ENCODE measurements around the gene GRIN3A. TPM values are rescaled to one million over a fixed set of nuclear protein-coding genes. Genes with fewer than 3 reads are reported as not detected.

The GRIN3A gene
- total RNA-seq, 1 donor from 2014 or later, result under 0.01 TPM

- no peak for DNase-seq (ENCODE audit: low read depth, low spot score)
Observed at GRCh38 chr9:101706261-101706798, 32.1 kb downstream of the GRIN3A start.

GRCh38 chr9:101705135-101705661 is 33.2 kb downstream of the GRIN3A start:
- DNase-seq (ENCODE audit: low read depth, low spot score), result no peak

- DNase-seq (ENCODE audit: low read depth, low spot score), result no peak
Observed at GRCh38 chr9:101702257-101702656, 36.2 kb downstream of the GRIN3A start.

- no peak for DNase-seq (ENCODE audit: low read depth, low spot score)
Observed at GRCh38 chr9:101693546-101694336, 44.7 kb downstream of the GRIN3A start.

- no peak for DNase-seq (ENCODE audit: low read depth, low spot score)
Observed at GRCh38 chr9:101691657-101692056, 46.8 kb downstream of the GRIN3A start.

GRCh38 chr9:101689039-101689438 is 49.4 kb downstream of the GRIN3A start:
- no peak for DNase-seq (ENCODE audit: low read depth, low spot score)

GRCh38 chr9:101684665-101685064 is 53.8 kb downstream of the GRIN3A start:
- no peak for DNase-seq (ENCODE audit: low read depth, low spot score)

- no peak for DNase-seq (ENCODE audit: low read depth, low spot score)
Observed at GRCh38 chr9:101683236-101683635, 55.2 kb downstream of the GRIN3A start.

- DNase-seq (ENCODE audit: low read depth, low spot score), result no peak
Observed at GRCh38 chr9:101677861-101678260, 60.6 kb downstream of the GRIN3A start.

- DNase-seq (ENCODE audit: low read depth, low spot score), result no peak
Observed at GRCh38 chr9:101675341-101675740, 63.1 kb downstream of the GRIN3A start.

- DNase-seq (ENCODE audit: low read depth, low spot score), result no peak
Observed at GRCh38 chr9:101674165-101674564, 64.3 kb downstream of the GRIN3A start.

- DNase-seq (ENCODE audit: low read depth, low spot score), result no peak
Observed at GRCh38 chr9:101673642-101674041, 64.8 kb downstream of the GRIN3A start.

- DNase-seq (ENCODE audit: low read depth, low spot score), result no peak
Observed at GRCh38 chr9:101671567-101671966, 66.9 kb downstream of the GRIN3A start.

GRCh38 chr9:101668421-101668820 is 70.0 kb downstream of the GRIN3A start:
- DNase-seq (ENCODE audit: low read depth, low spot score), result no peak

GRCh38 chr9:101664453-101664852 is 74.0 kb downstream of the GRIN3A start:
- DNase-seq (ENCODE audit: low read depth, low spot score), result no peak

- DNase-seq (ENCODE audit: low read depth, low spot score), result no peak
Observed at GRCh38 chr9:101652601-101653175, 85.8 kb downstream of the GRIN3A start.

- DNase-seq (ENCODE audit: low read depth, low spot score), result no peak
Observed at GRCh38 chr9:101650142-101650541, 88.3 kb downstream of the GRIN3A start.

- DNase-seq (ENCODE audit: low read depth, low spot score), result no peak
Observed at GRCh38 chr9:101648493-101648892, 90.0 kb downstream of the GRIN3A start.

GRCh38 chr9:101639785-101640665 is 98.4 kb downstream of the GRIN3A start:
- no peak for DNase-seq (ENCODE audit: low read depth, low spot score)

- no peak for DNase-seq (ENCODE audit: low read depth, low spot score)
Observed at GRCh38 chr9:101639311-101639710, 99.1 kb downstream of the GRIN3A start.

- no peak for DNase-seq (ENCODE audit: low read depth, low spot score)
Observed at GRCh38 chr9:101636247-101636646, 102.2 kb downstream of the GRIN3A start.

- DNase-seq (ENCODE audit: low read depth, low spot score), result no peak
Observed at GRCh38 chr9:101635473-101635872, 103.0 kb downstream of the GRIN3A start.
